ENCODE data around the gene ANTXR1. TPM values are rescaled to one million over a fixed set of nuclear protein-coding genes. Genes with fewer than 3 reads are reported as not detected.

Gene ANTXR1
- total RNA-seq, 2 experiments from 2014 or later, result 0.05 to 0.23 TPM

GRCh38 chr2:69088466-69088865 is 75.5 kb downstream of the ANTXR1 start:
- Mint-ChIP-seq H3K27me3 (peaks cover 26% of the 10 kb centered on the region), H3K4me1 (no peaks in the 10 kb centered on the region), H3K36me3 (ENCODE audit: low read depth) (no peaks in the 10 kb centered on the region), H3K27ac (no peak overlapping the region), H3K9me3 (no peaks in the 10 kb centered on the region), H3K4me3 (no peak overlapping the region)
- CTCF ChIA-PET, result no interaction called here
- POLR2A ChIA-PET, result no interaction called here
- no peak for DNase-seq

DNA sequence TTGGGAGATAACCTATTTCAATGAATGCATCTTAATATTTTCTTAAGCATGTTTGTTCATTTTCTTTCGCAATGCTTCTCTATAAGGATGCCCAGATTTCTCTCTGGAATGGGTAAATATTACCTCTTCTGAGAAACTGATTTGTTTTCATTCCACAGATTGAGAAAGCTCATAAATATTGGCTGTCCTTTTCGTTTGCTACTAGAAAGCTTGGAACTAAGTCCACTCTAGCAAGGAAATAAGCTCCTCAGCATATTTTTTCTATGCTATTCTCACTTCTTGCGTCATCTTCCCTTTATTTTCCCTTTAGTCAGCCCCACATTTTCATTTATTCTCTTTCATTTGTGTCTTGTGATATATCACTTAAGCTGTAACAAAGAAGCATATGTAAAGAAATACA is 76.3 kb downstream of the ANTXR1 start:
- Mint-ChIP-seq H3K4me3 (no peak overlapping the region), H3K27me3 (peaks cover 24% of the 10 kb centered on the region), H3K4me1 (no peaks in the 10 kb centered on the region), H3K9me3 (no peaks in the 10 kb centered on the region), H3K27ac (no peak overlapping the region), H3K36me3 (ENCODE audit: low read depth) (no peaks in the 10 kb centered on the region)
- ChIA-PET CTCF (no interaction called here), POLR2A (no interaction called here)
- DNase-seq, result no peak

- no peak for DNase-seq
- Mint-ChIP-seq H3K27me3 (peaks cover 28% of the 10 kb centered on the region), H3K4me3 (no peak overlapping the region), H3K9me3 (no peaks in the 10 kb centered on the region), H3K4me1 (no peaks in the 10 kb centered on the region), H3K27ac (no peak overlapping the region), H3K36me3 (ENCODE audit: low read depth) (no peaks in the 10 kb centered on the region)
- POLR2A ChIA-PET, result no interaction called here
- CTCF ChIA-PET, result no interaction called here
Observed at GRCh38 chr2:69089998-69090397, 77.0 kb downstream of the ANTXR1 start.

DNA sequence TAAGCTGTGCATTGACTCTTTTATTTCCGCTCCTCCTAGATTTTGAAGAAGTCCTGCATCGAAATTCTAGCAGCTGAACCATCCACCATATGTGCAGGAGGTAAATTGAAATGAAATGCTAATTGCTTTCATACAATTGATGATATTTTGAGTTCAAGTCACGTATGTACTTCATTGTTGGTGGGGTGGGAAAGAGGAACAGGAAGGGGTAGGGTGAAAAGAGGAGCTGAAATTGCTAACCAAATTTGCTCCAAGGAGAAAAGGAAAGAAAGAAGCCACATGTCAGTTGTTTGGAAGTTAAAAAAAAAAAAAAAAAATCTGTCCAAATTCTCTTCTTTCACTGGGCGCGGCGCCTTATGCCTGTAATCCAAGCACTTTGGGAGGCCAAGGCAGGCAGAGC is 77.8 kb downstream of the ANTXR1 start:
- ChIA-PET CTCF (interaction anchor here (0.6 kb wide), 1 partner anchor 9 kb away, joined by 3 read pairs; no protein-coding TSS in a partner anchor), POLR2A (interaction anchor here (0.7 kb wide), 1 partner anchor 1493 kb away, joined by 3 read pairs; no protein-coding TSS in a partner anchor)
- no peaks in the 10 kb centered on the region for H3K9me3 Mint-ChIP-seq
- H3K4me1 Mint-ChIP-seq, result no peaks in the 10 kb centered on the region
- no peak overlapping the region for H3K4me3 Mint-ChIP-seq
- DNase-seq, result no peak
- no peak overlapping the region for H3K27ac Mint-ChIP-seq
- H3K36me3 Mint-ChIP-seq (ENCODE audit: low read depth), result no peaks in the 10 kb centered on the region
- peaks cover 29% of the 10 kb centered on the region for H3K27me3 Mint-ChIP-seq

- Mint-ChIP-seq H3K4me1 (no peaks in the 10 kb centered on the region), H3K4me3 (no peak overlapping the region), H3K36me3 (ENCODE audit: low read depth) (no peaks in the 10 kb centered on the region), H3K27ac (no peak overlapping the region), H3K9me3 (no peaks in the 10 kb centered on the region), H3K27me3 (peaks cover 26% of the 10 kb centered on the region)
- ChIA-PET POLR2A (no interaction called here), CTCF (no interaction called here)
- no peak for DNase-seq
Observed at GRCh38 chr2:69092857-69093256, 79.9 kb downstream of the ANTXR1 start.

DNA sequence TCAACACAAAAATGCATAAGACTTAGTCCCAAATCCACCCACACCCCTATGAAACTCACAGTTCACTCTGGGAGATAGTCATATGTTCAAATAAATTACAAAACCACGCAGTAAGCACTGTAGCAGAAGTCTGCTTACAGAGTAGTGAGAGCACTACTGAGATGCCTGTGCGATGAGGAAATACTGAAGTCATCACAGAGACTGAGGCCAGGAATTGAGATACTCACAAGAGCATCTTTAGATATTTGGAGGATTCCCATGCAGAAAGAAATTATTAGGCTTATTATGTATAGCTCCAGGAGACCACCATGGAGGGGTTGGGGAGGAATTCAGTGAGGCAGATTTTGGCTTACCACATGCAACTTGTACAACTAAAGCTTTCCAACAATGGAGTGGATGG is 82.3 kb downstream of the ANTXR1 start:
- ChIA-PET POLR2A (no interaction called here), CTCF (no interaction called here)
- DNase-seq, result no peak
- H3K27ac Mint-ChIP-seq, result no peak overlapping the region
- no peak overlapping the region for H3K4me3 Mint-ChIP-seq
- no peaks in the 10 kb centered on the region for H3K9me3 Mint-ChIP-seq
- H3K36me3 Mint-ChIP-seq (ENCODE audit: low read depth), result no peaks in the 10 kb centered on the region
- H3K27me3 Mint-ChIP-seq, result peaks cover 23% of the 10 kb centered on the region
- no peaks in the 10 kb centered on the region for H3K4me1 Mint-ChIP-seq

- Mint-ChIP-seq H3K9me3 (no peaks in the 10 kb centered on the region), H3K36me3 (ENCODE audit: low read depth) (no peaks in the 10 kb centered on the region), H3K4me1 (no peaks in the 10 kb centered on the region), H3K4me3 (no peak overlapping the region), H3K27me3 (peaks cover 21% of the 10 kb centered on the region), H3K27ac (no peak overlapping the region)
- DNase-seq, result no peak
- CTCF ChIA-PET, result no interaction called here
- POLR2A ChIA-PET, result no interaction called here
Observed at GRCh38 chr2:69096326-69097095, 83.5 kb downstream of the ANTXR1 start.

DNA sequence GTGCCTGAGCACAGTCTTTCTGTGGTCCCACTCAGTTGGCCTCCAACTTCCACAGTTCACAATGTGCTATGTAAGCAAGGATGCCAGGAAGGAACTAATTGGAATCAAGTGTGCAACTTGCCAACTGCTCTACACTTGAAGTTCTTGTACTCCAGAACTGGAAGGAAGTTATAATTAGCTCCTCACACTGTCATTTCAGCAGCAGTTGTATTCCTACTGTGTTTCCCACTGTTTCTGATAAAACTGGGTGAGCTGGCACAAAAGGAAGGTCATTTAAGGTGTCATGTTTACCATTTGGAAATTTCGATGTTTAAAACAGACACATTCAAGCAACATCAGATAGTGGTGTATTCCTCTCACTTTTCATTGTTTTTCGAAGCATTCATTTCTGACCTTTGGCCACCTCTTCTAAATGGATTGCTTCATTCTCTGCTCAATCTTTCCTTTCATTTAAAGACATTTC is 84.2 kb downstream of the ANTXR1 start:
- CTCF ChIA-PET, result no interaction called here

DNA sequence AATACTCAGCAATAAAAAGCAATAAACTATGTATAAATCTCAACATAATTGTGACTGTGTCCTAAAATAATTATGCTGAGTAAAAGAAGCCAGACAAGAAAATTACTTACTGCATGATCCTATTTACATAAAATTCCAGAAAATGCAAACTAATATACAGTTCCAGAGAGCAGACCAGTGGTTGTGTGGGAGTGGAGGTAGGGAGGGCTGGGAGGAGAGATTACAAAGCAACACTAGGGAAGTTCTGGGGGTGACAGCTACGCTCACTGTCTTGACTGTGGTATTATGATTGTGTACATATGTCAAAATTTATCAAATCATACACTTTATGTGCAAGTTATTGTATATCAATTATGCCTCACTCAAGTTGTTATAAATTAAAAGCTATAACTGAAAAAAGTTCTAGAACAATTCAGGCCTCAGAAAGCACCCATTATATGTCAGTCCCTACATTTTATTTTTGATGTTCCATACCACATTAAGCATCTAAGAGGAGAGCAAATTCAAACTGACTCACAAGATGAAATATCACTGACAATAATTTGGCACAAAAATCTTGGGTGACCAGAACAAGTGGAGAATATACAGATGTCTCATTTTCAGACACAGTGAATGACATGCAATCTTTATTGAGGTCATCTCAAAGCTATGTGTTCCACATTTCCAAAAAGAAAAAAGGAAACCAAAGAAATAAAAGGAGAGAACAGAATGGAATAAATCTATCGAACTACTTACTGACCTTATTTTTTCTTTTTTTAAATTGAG is 85.1 kb downstream of the ANTXR1 start:
- POLR2A ChIA-PET, result no interaction called here
- Mint-ChIP-seq H3K4me3 (no peak overlapping the region), H3K9me3 (no peaks in the 10 kb centered on the region), H3K36me3 (ENCODE audit: low read depth) (no peaks in the 10 kb centered on the region), H3K27me3 (peaks cover 19% of the 10 kb centered on the region), H3K4me1 (no peaks in the 10 kb centered on the region), H3K27ac (no peak overlapping the region)
- CTCF ChIA-PET, result interaction anchor here (0.8 kb wide), 1 partner anchor 49 kb away, joined by 3 read pairs; no protein-coding TSS in a partner anchor
- DNase-seq, result no peak

More for the DNA sequence above, 84.2 kb downstream of the ANTXR1 start:
- no peak overlapping the region for H3K27ac Mint-ChIP-seq
- no peak for DNase-seq
- H3K36me3 Mint-ChIP-seq (ENCODE audit: low read depth), result no peaks in the 10 kb centered on the region
- H3K9me3 Mint-ChIP-seq, result no peaks in the 10 kb centered on the region
- peaks cover 20% of the 10 kb centered on the region for H3K27me3 Mint-ChIP-seq
- POLR2A ChIA-PET, result no interaction called here
- H3K4me1 Mint-ChIP-seq, result no peaks in the 10 kb centered on the region
- H3K4me3 Mint-ChIP-seq, result no peak overlapping the region

DNA sequence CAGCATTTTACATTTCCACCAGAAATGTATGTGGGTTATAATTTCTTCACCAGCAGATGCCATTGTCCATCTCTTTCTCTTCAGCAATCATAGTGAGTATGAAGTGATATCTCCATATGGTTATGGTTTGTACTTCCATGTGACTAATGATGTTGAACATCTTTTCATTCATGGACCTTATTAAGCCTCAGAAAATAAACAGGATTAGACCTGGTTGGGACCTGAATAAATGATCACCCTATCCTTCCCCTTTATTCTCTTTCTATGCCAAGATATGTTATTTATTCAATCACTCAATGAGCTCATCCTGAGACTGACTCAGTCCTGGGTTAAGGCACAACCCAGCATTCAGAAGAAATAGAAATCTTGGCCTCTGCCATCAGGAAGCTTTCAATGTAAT is 86.6 kb downstream of the ANTXR1 start:
- no peaks in the 10 kb centered on the region for H3K4me1 Mint-ChIP-seq
- CTCF ChIA-PET, result no interaction called here
- no peak overlapping the region for H3K27ac Mint-ChIP-seq
- POLR2A ChIA-PET, result no interaction called here
- H3K27me3 Mint-ChIP-seq, result peaks cover 8% of the 10 kb centered on the region
- H3K36me3 Mint-ChIP-seq (ENCODE audit: low read depth), result no peaks in the 10 kb centered on the region
- no peaks in the 10 kb centered on the region for H3K9me3 Mint-ChIP-seq
- no peak for DNase-seq
- H3K4me3 Mint-ChIP-seq, result no peak overlapping the region

- Mint-ChIP-seq H3K4me3 (no peak overlapping the region), H3K27ac (no peak overlapping the region), H3K9me3 (no peaks in the 10 kb centered on the region), H3K27me3 (peaks cover 5% of the 10 kb centered on the region), H3K36me3 (ENCODE audit: low read depth) (no peaks in the 10 kb centered on the region), H3K4me1 (no peaks in the 10 kb centered on the region)
- CTCF ChIA-PET, result interaction anchor here (0.6 kb wide), 1 partner anchor 9 kb away, joined by 3 read pairs; no protein-coding TSS in a partner anchor
- no peak for DNase-seq
- POLR2A ChIA-PET, result no interaction called here
Observed at GRCh38 chr2:69100220-69100723, 87.3 kb downstream of the ANTXR1 start.

DNA sequence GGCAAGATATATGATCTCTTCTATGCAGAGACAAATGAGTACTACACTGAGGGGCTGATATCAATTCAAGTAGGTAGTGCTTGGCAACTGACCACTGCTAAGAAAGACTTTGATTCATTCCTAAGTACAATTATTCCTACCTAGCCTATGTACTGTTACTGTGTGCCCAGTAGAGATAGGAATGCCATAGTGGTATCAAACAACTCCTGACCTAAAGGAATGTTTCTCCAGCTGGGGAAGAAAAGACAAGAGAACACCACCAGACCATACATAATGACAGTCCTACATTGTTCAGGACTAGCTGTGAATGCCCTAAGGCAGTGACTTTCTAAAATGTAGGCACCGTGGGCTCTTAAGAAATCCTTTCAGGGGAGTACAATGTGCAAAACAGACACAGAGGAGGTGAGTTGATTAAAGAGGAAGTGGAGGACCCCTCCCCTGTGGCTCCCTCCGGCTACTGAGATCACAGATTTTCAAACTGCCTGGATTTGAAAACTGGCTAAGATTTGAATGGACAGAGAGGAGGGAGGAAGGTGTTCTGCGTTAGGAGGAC is 89.1 kb downstream of the ANTXR1 start:
- Mint-ChIP-seq H3K27me3 (peaks cover 11% of the 10 kb centered on the region), H3K9me3 (no peaks in the 10 kb centered on the region)
- CTCF ChIA-PET, result no interaction called here

GRCh38 chr2:69103419-69103818 is 90.4 kb downstream of the ANTXR1 start:
- Mint-ChIP-seq H3K36me3 (ENCODE audit: low read depth) (no peaks in the 10 kb centered on the region), H3K27ac (no peak overlapping the region), H3K4me1 (no peaks in the 10 kb centered on the region), H3K27me3 (peaks cover 9% of the 10 kb centered on the region), H3K9me3 (no peaks in the 10 kb centered on the region), H3K4me3 (no peak overlapping the region)
- POLR2A ChIA-PET, result no interaction called here
- CTCF ChIA-PET, result no interaction called here
- no peak for DNase-seq

More for the DNA sequence above, 89.1 kb downstream of the ANTXR1 start:
- Mint-ChIP-seq H3K36me3 (ENCODE audit: low read depth) (no peaks in the 10 kb centered on the region), H3K4me3 (no peak overlapping the region), H3K27ac (no peak overlapping the region), H3K4me1 (no peaks in the 10 kb centered on the region)
- no peak for DNase-seq
- POLR2A ChIA-PET, result no interaction called here
